A673 (cell line): ENCODE measurements around the gene MFAP3L. TPM values are rescaled to one million over a fixed set of nuclear protein-coding genes. Genes with fewer than 3 reads are reported as not detected.

Experiments
- BruUV-seq: library from RNA; stranded (reverse); fragments of 400-500 nt; replicated peaks from 2 replicates; lab custom pipeline; 2021; lab: Mats Ljungman, UMichigan
- CTCF ChIA-PET: fragments of 300-600 bp; sonication (Branson Sonifier 250); formaldehyde crosslinking; loops from one replicate; lab custom pipeline; 2022; ENCODE audit warnings: antibody characterized with exemption; lab: Charles Lee
- POLR2A ChIA-PET: fragments of 300-600 bp; sonication (Branson Sonifier 250); formaldehyde crosslinking; loops from one replicate; lab custom pipeline; 2022; ENCODE audit warnings: antibody characterized with exemption; ENCODE audit not compliant: low non-redundant PET; lab: Charles Lee
- DNase-seq: peaks from one replicate; pipeline ENCODE4 v3.0.0-alpha.2; 2015; ENCODE audit warnings: low spot score
- H3K27ac ChIP-seq: fragments of 200-600 bp; sonication (generic); 2 replicates; pipeline ENCODE4 v1.5.1; 2016; ENCODE audit warnings: mixed run types, low read depth, mild to moderate bottlenecking, mixed read lengths, antibody characterized with exemption, low read length; ENCODE audit not compliant: poor library complexity, severe bottlenecking
- H3K27me3 ChIP-seq: fragments of 200-600 bp; sonication (generic); replicated peaks from 2 replicates; pipeline ENCODE4 v1.6.1; 2017; ENCODE audit warnings: mixed run types, low read depth, mild to moderate bottlenecking, mixed read lengths, antibody characterized with exemption, low read length; ENCODE audit not compliant: insufficient read depth, poor library complexity
- H3K36me3 ChIP-seq: fragments of 200-600 bp; sonication (generic); 2 replicates; pipeline ENCODE4 v1.6.1; 2016; ENCODE audit warnings: mixed run types, mild to moderate bottlenecking, mixed read lengths, antibody characterized with exemption, low read length; ENCODE audit not compliant: insufficient read depth, poor library complexity, severe bottlenecking
- H3K4me1 ChIP-seq: fragments of 200-600 bp; sonication (generic); 2 replicates; pipeline ENCODE4 v1.6.1; 2017; ENCODE audit warnings: mixed run types, mild to moderate bottlenecking, mixed read lengths, antibody characterized with exemption, low read length; ENCODE audit not compliant: insufficient read depth, poor library complexity, severe bottlenecking
- H3K4me3 ChIP-seq: fragments of 200-600 bp; sonication (generic); 2 replicates; pipeline ENCODE4 v1.5.1; 2016; ENCODE audit warnings: low read depth, mixed run types, mild to moderate bottlenecking, mixed read lengths, low read length; ENCODE audit not compliant: poor library complexity, severe bottlenecking
- H3K9me3 ChIP-seq: fragments of 200-600 bp; sonication (generic); 2 replicates; pipeline ENCODE4 v1.6.1; 2016; ENCODE audit warnings: mixed run types, low read depth, mild to moderate bottlenecking, mixed read lengths, antibody characterized with exemption, low read length; ENCODE audit not compliant: poor library complexity, severe bottlenecking
- EZH2 ChIP-seq: fragments of 200-600 bp; sonication (generic); IDR thresholded peaks from 2 replicates; pipeline ENCODE4 v1.6.1; 2017; ENCODE audit warnings: borderline replicate concordance, low read depth, mild to moderate bottlenecking, mixed read lengths, antibody characterized with exemption, low read length; ENCODE audit not compliant: poor library complexity, severe bottlenecking
- intact Hi-C: fragments of 100-400 bp; cut with micrococcal nuclease; formaldehyde crosslinking; loops from one replicate; pipeline ENCODE4 v1.10.0; 2022; ENCODE audit not compliant: unreplicated experiment
- total RNA-seq: library from RNA; stranded (reverse); gene quantifications from 2 replicates; pipeline ENCODE4 v1.2.3, GENCODE V29; 2021
- TF ChIP-seq, protein P1 (sequence below): fragments of 300-800, 200-600 bp; sonication (generic); conservative IDR thresholded peaks from 2 replicates; pipeline ENCODE4 v1.5.1; 2017; ENCODE audit warnings: low read depth, mild to moderate bottlenecking, antibody characterized with exemption, low read length, moderate library complexity, mixed read lengths

MFAP3L gene
- total RNA-seq, 1 experiment from 2014 or later = 7.6 TPM

DNA sequence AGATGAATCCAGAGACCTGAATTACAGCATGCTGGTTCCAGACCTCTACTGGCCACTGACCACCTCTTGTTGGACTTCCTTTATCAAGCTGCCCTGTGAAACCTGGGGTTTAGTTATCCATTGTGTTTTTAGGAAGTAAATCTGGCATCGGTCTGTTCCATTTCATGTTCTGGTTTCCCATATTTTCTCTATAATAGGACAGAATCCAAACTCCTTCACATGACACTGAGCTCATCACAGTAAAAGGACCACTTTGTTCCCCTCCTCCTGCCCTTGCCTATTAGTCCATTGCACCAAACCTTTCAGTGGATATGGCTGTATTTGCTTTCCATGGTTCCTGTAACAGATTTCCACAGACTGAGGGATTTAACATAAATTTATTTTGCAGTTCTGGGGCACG lies 4.0 kb downstream of the MFAP3L start:
- ChIA-PET POLR2A (no interaction called here), CTCF (no interaction called here)
- H3K9me3 ChIP-seq = no peaks in the 10 kb centered on the region
- no TSS peak for BruUV-seq
- TF ChIP-seq, protein P1, sequence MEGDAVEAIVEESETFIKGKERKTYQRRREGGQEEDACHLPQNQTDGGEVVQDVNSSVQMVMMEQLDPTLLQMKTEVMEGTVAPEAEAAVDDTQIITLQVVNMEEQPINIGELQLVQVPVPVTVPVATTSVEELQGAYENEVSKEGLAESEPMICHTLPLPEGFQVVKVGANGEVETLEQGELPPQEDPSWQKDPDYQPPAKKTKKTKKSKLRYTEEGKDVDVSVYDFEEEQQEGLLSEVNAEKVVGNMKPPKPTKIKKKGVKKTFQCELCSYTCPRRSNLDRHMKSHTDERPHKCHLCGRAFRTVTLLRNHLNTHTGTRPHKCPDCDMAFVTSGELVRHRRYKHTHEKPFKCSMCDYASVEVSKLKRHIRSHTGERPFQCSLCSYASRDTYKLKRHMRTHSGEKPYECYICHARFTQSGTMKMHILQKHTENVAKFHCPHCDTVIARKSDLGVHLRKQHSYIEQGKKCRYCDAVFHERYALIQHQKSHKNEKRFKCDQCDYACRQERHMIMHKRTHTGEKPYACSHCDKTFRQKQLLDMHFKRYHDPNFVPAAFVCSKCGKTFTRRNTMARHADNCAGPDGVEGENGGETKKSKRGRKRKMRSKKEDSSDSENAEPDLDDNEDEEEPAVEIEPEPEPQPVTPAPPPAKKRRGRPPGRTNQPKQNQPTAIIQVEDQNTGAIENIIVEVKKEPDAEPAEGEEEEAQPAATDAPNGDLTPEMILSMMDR = no peak
- no peak for TF ChIP-seq EZH2
- DNase-seq = no peak
- no peak overlapping the region for H3K27ac ChIP-seq
- H3K36me3 ChIP-seq = no peaks in the 10 kb centered on the region
- intact Hi-C loops = no loop called here
- no peaks in the 10 kb centered on the region for H3K4me1 ChIP-seq
- H3K4me3 ChIP-seq = no peak overlapping the region
- H3K27me3 ChIP-seq = peaks cover 12% of the 10 kb centered on the region

DNA sequence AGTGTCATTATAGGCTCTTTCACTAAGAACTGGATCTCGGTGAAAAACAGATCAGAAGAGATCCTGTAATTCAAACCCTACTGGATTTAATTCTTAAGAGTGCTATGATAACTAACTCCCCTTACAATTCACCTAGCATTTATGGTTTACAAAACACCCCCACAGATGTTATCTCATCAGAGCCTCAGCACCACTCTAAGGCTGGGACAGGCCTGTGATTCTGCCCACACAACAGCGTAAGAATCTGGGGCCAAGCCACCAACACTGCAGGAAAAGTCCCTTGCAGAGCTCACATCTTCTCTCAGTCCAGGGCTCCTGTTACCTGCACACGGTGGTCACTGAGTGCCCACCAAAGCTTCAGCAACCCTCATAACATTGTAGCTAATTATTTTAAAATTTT lies 8.9 kb downstream of the MFAP3L start:
- TF ChIP-seq, protein P1 = no peak
- no peak for TF ChIP-seq EZH2

DNA sequence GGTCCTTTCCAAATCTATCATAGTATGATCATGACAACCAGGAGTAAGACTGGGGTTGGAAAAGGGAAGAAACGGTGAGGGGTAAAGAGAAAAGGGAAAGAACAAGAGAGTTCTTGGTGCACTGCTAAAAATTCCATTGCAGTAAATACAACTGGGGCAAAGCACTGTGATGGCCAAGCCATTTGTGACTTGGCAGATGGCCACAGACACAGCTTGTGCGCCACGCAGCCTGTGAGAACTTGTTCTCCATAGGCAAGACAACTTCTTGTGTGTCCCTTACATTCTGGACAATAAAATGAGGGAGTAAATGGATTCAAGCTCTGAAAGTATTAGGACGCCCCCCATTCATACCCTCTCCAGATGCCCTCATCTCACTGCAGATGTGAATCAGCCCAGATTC lies 10.9 kb downstream of the MFAP3L start:
- H3K9me3 ChIP-seq = no peaks in the 10 kb centered on the region
- no peaks in the 10 kb centered on the region for H3K27me3 ChIP-seq
- H3K27ac ChIP-seq = no peak overlapping the region
- ChIA-PET CTCF (no interaction called here), POLR2A (no interaction called here)
- no peak for TF ChIP-seq EZH2
- TF ChIP-seq, protein P1 = no peak
- no peak for DNase-seq
- intact Hi-C loops = no loop called here
- no TSS peak for BruUV-seq
- no peak overlapping the region for H3K4me3 ChIP-seq
- no peaks in the 10 kb centered on the region for H3K36me3 ChIP-seq
- no peaks in the 10 kb centered on the region for H3K4me1 ChIP-seq

More for the DNA sequence above, 8.9 kb downstream of the MFAP3L start:
- POLR2A ChIA-PET = no interaction called here
- Histone ChIP-seq H3K9me3 (no peaks in the 10 kb centered on the region), H3K27me3 (no peaks in the 10 kb centered on the region), H3K27ac (no peak overlapping the region), H3K36me3 (no peaks in the 10 kb centered on the region), H3K4me1 (no peaks in the 10 kb centered on the region), H3K4me3 (no peak overlapping the region)
- intact Hi-C loops = no loop called here
- no TSS peak for BruUV-seq
- CTCF ChIA-PET = no interaction called here
- DNase-seq = no peak
